Neural cell (in vitro differentiated cells): Measurements from ENCODE around the gene ZC2HC1B. TPM values are rescaled to one million over a fixed set of nuclear protein-coding genes. Genes with fewer than 3 reads are reported as not detected.

Experiments used
- H2AFZ ChIP-seq: fragments of 200-600, 300-800 bp; sonication (generic), shearing (Covaris generic); 2 replicates; pipeline ENCODE4 v1.6.0; 2014; ENCODE audit warnings: low read depth, mild to moderate bottlenecking, antibody characterized with exemption, low read length, moderate library complexity
- H3F3A ChIP-seq: fragments of 200-600 bp; shearing (Covaris generic); 2 replicates; pipeline ENCODE4 v1.6.1; 2016; ENCODE audit warnings: mild to moderate bottlenecking, moderate library complexity, mixed read lengths, antibody characterized with exemption, low read length; ENCODE audit not compliant: insufficient read depth, poor library complexity, severe bottlenecking
- H3K27ac ChIP-seq: fragments of 200-600, 300-800 bp; sonication (generic), shearing (Covaris generic); 2 replicates; pipeline ENCODE4 v1.5.1; 2014; ENCODE audit warnings: mild to moderate bottlenecking, low read length, moderate library complexity
- H3K27me3 ChIP-seq: fragments of 300-800, 200-600 bp; sonication (generic), shearing (Covaris generic); 2 replicates; pipeline ENCODE4 v1.6.0; 2014; ENCODE audit warnings: mild to moderate bottlenecking, low read depth, low read length, moderate library complexity; ENCODE audit not compliant: insufficient read depth
- H3K36me3 ChIP-seq: fragments of 300-800, 200-600 bp; sonication (generic), shearing (Covaris generic); 2 replicates; pipeline ENCODE4 v1.5.1; 2014; ENCODE audit warnings: mild to moderate bottlenecking, antibody characterized with exemption, low read length, moderate library complexity; ENCODE audit not compliant: insufficient read depth
- H3K4me2 ChIP-seq: fragments of 300-800, 200-600 bp; sonication (generic), shearing (Covaris generic); 2 replicates; pipeline ENCODE4 v1.6.0; 2014; ENCODE audit warnings: mild to moderate bottlenecking, low read length
- H3K4me3 ChIP-seq: fragments of 300-800, 200-600 bp; sonication (generic), shearing (Covaris generic); 2 replicates; pipeline ENCODE4 v1.5.1; 2014; ENCODE audit warnings: mild to moderate bottlenecking, low read length, moderate library complexity
- H3K79me2 ChIP-seq: fragments of 200-600 bp; shearing (Covaris generic); replicated peaks from 2 replicates; pipeline ENCODE4 v1.6.0; 2014; ENCODE audit warnings: mild to moderate bottlenecking, low read length, moderate library complexity; ENCODE audit not compliant: insufficient read depth
- H3K9ac ChIP-seq: fragments of 300-800, 200-600 bp; sonication (generic), shearing (Covaris generic); 2 replicates; pipeline ENCODE4 v1.6.1; 2016; ENCODE audit warnings: mild to moderate bottlenecking, low read length, mixed read lengths
- H3K9me2 ChIP-seq: fragments of 200-600 bp; shearing (Covaris generic); 2 replicates; pipeline ENCODE4 v1.6.1; 2016; ENCODE audit warnings: mild to moderate bottlenecking, low read length, mixed read lengths; ENCODE audit not compliant: insufficient read depth
- H3K9me3 ChIP-seq: fragments of 200-600, 300-800 bp; sonication (generic), shearing (Covaris generic); 2 replicates; pipeline ENCODE4 v1.6.1; 2016; ENCODE audit warnings: mild to moderate bottlenecking, mixed run types, low read length, moderate library complexity, mixed read lengths
- H4K20me1 ChIP-seq: fragments of 200-600 bp; shearing (Covaris generic); 2 replicates; pipeline ENCODE4 v1.6.1; 2016; ENCODE audit warnings: mild to moderate bottlenecking, mixed run types; ENCODE audit not compliant: insufficient read depth
- CTCF ChIP-seq: fragments of 450-650 bp; IDR thresholded peaks from 2 replicates; pipeline ENCODE4 v1.5.1; 2014; ENCODE audit warnings: antibody characterized with exemption, mild to moderate bottlenecking, moderate library complexity; ENCODE audit not compliant: poor library complexity, severe bottlenecking
- EP300 ChIP-seq: fragments of 450-650 bp; conservative IDR thresholded peaks from 2 replicates; pipeline ENCODE4 v1.6.1; 2014; ENCODE audit warnings: antibody characterized with exemption, mild to moderate bottlenecking, moderate library complexity; ENCODE audit not compliant: poor library complexity, severe bottlenecking
- EZH2 ChIP-seq: fragments of 200-600, 300-800 bp; shearing (Covaris generic), sonication (generic); IDR thresholded peaks from 2 replicates; pipeline ENCODE4 v1.6.1; 2014; ENCODE audit warnings: antibody characterized with exemption, low read length, borderline replicate concordance, mild to moderate bottlenecking; ENCODE audit not compliant: insufficient read depth, poor library complexity, severe bottlenecking
- MXI1 ChIP-seq: fragments of 450-650 bp; conservative IDR thresholded peaks from 2 replicates; pipeline ENCODE4 v1.6.1; 2014; ENCODE audit warnings: antibody characterized with exemption, mild to moderate bottlenecking; ENCODE audit not compliant: poor library complexity, severe bottlenecking
- POLR2AphosphoS5 ChIP-seq: IDR thresholded peaks from 2 replicates; pipeline ENCODE4 v1.6.1; 2012
- RAD21 ChIP-seq: fragments of 450-650 bp; conservative IDR thresholded peaks from 2 replicates; pipeline ENCODE4 v1.6.1; 2014; ENCODE audit warnings: antibody characterized with exemption, mild to moderate bottlenecking, moderate library complexity
- SMC3 ChIP-seq: fragments of 450-650 bp; conservative IDR thresholded peaks from 2 replicates; pipeline ENCODE4 v1.6.1; 2014; ENCODE audit warnings: antibody characterized with exemption, mild to moderate bottlenecking, moderate library complexity; ENCODE audit not compliant: poor library complexity
- TAF1 ChIP-seq: IDR thresholded peaks from 2 replicates; pipeline ENCODE4 v1.6.1; 2012; ENCODE audit warnings: low read depth
- polyA plus RNA-seq: library from polyadenylated mRNA; depleted of rRNA; stranded (reverse); fragments of >200 nt; gene quantifications from 2 replicates; pipeline ENCODE4 v1.2.3, GENCODE V29; 2014
- TF ChIP-seq, protein P1 (sequence below): IDR thresholded peaks from 2 replicates; pipeline ENCODE4 v1.6.1; 2012; ENCODE audit warnings: borderline replicate concordance

Gene ZC2HC1B
- polyA plus RNA-seq, 1 donor from 2014 or later: not detected

GRCh38 chr6:143949962-143950361, 85.7 kb downstream of the ZC2HC1B start:
- no peaks in the 10 kb centered on the region for H3K9me3 ChIP-seq
- H3K27ac ChIP-seq: no peak overlapping the region
- no peak for TF ChIP-seq SMC3
- H3K79me2 ChIP-seq: no peaks in the 10 kb centered on the region
- H3K4me3 ChIP-seq: no peak overlapping the region
- no peaks in the 10 kb centered on the region for H3K36me3 ChIP-seq
- no peak overlapping the region for H3K9ac ChIP-seq
- no peaks in the 10 kb centered on the region for H3K27me3 ChIP-seq
- H3K4me2 ChIP-seq: no peak overlapping the region
- H2AFZ ChIP-seq: no peak overlapping the region
- no peaks in the 10 kb centered on the region for H4K20me1 ChIP-seq
- no peaks in the 10 kb centered on the region for H3F3A ChIP-seq
- H3K9me2 ChIP-seq: no peaks in the 10 kb centered on the region

DNA sequence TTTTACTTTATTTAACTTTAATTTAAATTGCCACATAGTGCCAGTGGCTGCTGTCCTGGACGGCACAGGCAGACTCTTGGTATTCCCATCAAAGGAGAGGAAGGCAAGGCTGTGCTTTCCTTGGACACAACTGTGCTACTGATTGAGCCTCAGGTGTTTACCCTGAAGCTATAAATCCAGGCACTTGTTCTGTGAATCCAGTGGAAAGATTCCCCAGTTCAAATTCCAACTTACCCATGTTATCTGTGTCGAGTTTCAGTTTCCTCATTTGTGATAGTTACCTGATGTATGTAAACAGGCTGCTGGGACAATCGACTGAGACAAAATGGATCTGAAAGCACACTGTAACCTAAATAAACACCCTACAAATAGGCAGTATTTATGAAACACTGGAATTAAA, 86.6 kb downstream of the ZC2HC1B start:
- no peaks in the 10 kb centered on the region for H3K9me3 ChIP-seq
- H3K79me2 ChIP-seq: no peaks in the 10 kb centered on the region
- no peaks in the 10 kb centered on the region for H3K9me2 ChIP-seq
- H3K27ac ChIP-seq: no peak overlapping the region
- H3K4me3 ChIP-seq: no peak overlapping the region
- no peaks in the 10 kb centered on the region for H4K20me1 ChIP-seq
- no peaks in the 10 kb centered on the region for H3F3A ChIP-seq
- no peak overlapping the region for H3K4me2 ChIP-seq
- no peak for TF ChIP-seq POLR2AphosphoS5
- no peak for TF ChIP-seq RAD21
- no peak for TF ChIP-seq CTCF
- TF ChIP-seq EP300: no peak
- TF ChIP-seq TAF1: no peak
- TF ChIP-seq MXI1: no peak
- TF ChIP-seq, protein P1, sequence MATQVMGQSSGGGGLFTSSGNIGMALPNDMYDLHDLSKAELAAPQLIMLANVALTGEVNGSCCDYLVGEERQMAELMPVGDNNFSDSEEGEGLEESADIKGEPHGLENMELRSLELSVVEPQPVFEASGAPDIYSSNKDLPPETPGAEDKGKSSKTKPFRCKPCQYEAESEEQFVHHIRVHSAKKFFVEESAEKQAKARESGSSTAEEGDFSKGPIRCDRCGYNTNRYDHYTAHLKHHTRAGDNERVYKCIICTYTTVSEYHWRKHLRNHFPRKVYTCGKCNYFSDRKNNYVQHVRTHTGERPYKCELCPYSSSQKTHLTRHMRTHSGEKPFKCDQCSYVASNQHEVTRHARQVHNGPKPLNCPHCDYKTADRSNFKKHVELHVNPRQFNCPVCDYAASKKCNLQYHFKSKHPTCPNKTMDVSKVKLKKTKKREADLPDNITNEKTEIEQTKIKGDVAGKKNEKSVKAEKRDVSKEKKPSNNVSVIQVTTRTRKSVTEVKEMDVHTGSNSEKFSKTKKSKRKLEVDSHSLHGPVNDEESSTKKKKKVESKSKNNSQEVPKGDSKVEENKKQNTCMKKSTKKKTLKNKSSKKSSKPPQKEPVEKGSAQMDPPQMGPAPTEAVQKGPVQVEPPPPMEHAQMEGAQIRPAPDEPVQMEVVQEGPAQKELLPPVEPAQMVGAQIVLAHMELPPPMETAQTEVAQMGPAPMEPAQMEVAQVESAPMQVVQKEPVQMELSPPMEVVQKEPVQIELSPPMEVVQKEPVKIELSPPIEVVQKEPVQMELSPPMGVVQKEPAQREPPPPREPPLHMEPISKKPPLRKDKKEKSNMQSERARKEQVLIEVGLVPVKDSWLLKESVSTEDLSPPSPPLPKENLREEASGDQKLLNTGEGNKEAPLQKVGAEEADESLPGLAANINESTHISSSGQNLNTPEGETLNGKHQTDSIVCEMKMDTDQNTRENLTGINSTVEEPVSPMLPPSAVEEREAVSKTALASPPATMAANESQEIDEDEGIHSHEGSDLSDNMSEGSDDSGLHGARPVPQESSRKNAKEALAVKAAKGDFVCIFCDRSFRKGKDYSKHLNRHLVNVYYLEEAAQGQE: no peak
- no peak for TF ChIP-seq EZH2
- no peak for TF ChIP-seq SMC3
- H3K27me3 ChIP-seq: no peaks in the 10 kb centered on the region
- no peak overlapping the region for H3K9ac ChIP-seq
- H3K36me3 ChIP-seq: no peaks in the 10 kb centered on the region
- no peak overlapping the region for H2AFZ ChIP-seq
